CD14-positive monocyte (primary cell): ENCODE results near the gene RNF213. TPM values are rescaled to one million over a fixed set of nuclear protein-coding genes. Genes with fewer than 3 reads are reported as not detected.

Experiments
- DNase-seq, 3 donors: peaks; one replicate each; pipeline ENCODE4 v3.0.0-alpha.2; 2011 to 2022
- H2AFZ ChIP-seq: 2 replicates; pipeline ENCODE4 v1.6.0; 2012; ENCODE audit warnings: mild to moderate bottlenecking, low read depth, low read length, inconsistent platforms; ENCODE audit not compliant: insufficient read depth, poor library complexity, severe bottlenecking
- H3K27ac ChIP-seq, 2 donors: 1 replicate in 1 of 2; 2 replicates in 1 of 2; pipeline ENCODE4 v1.5.1; 2012 to 2013; ENCODE audit warnings: low read length in 2 of 2, control low read depth in 1 of 2, inconsistent platforms in 1 of 2, low read depth in 1 of 2, mild to moderate bottlenecking in 1 of 2
- H3K27me3 ChIP-seq, 2 donors: one replicate each; pipeline versions ENCODE4 v1.6.0 to v1.6.1; 2011 to 2013; ENCODE audit warnings: low read length in 2 of 2; ENCODE audit not compliant: control insufficient read depth in 2 of 2, insufficient read depth in 2 of 2
- H3K36me3 ChIP-seq, 2 donors: replicated peaks in 1 of 2; 1 replicate in 1 of 2; 2 replicates in 1 of 2; pipeline versions ENCODE4 v1.5.1 to v1.6.1; 2012 to 2013; ENCODE audit warnings: low read length in 2 of 2, control low read depth in 1 of 2, inconsistent platforms in 1 of 2, mild to moderate bottlenecking in 1 of 2; ENCODE audit not compliant: insufficient read depth in 2 of 2, control insufficient read depth in 1 of 2
- H3K4me1 ChIP-seq, 2 donors: 1 replicate in 1 of 2; 2 replicates in 1 of 2; pipeline versions ENCODE4 v1.5.1 to v1.6.1; 2012 to 2013; ENCODE audit warnings: low read length in 2 of 2, control low read depth in 1 of 2, inconsistent platforms in 1 of 2, mild to moderate bottlenecking in 1 of 2, moderate library complexity in 1 of 2; ENCODE audit not compliant: insufficient read depth in 2 of 2, control insufficient read depth in 1 of 2
- H3K4me2 ChIP-seq: replicated peaks from 2 replicates; pipeline ENCODE3; 2012; ENCODE audit warnings: low read length, moderate library complexity, mild to moderate bottlenecking; ENCODE audit not compliant: poor library complexity, severe bottlenecking; ENCODE audit errors: extremely low read depth
- H3K4me3 ChIP-seq, 3 experiments: fragments of 200-600 bp in 1 of 3; sonication (generic) in 1 of 3; replicated peaks in 1 of 3; 1 replicate in 2 of 3; 2 replicates in 1 of 3; pipeline ENCODE4 v1.5.1; 2011 to 2013; ENCODE audit warnings: low read length in 3 of 3, mild to moderate bottlenecking in 3 of 3, control low read depth in 2 of 3, low read depth in 2 of 3, inconsistent platforms in 1 of 3, moderate library complexity in 1 of 3
- H3K79me2 ChIP-seq: 2 replicates; pipeline ENCODE4 v1.6.0; 2012; ENCODE audit warnings: mild to moderate bottlenecking, control low read depth, inconsistent platforms, low read length, moderate library complexity; ENCODE audit not compliant: insufficient read depth
- H3K9ac ChIP-seq: 2 replicates; pipeline ENCODE4 v1.6.0; 2017; ENCODE audit warnings: low read length, mild to moderate bottlenecking; ENCODE audit not compliant: insufficient read depth, poor library complexity, severe bottlenecking
- H3K9me3 ChIP-seq, 2 donors: replicated peaks in 1 of 2; 1 replicate in 1 of 2; 2 replicates in 1 of 2; pipeline versions ENCODE4 v1.5.1 to v1.6.1; 2012 to 2013; ENCODE audit warnings: low read length in 2 of 2, control low read depth in 1 of 2; ENCODE audit not compliant: control insufficient read depth in 1 of 2, insufficient read depth in 1 of 2
- H4K20me1 ChIP-seq: 2 replicates; pipeline ENCODE4 v1.6.0; 2012; ENCODE audit warnings: mild to moderate bottlenecking, low read length, control low read depth, moderate library complexity; ENCODE audit not compliant: insufficient read depth
- H3K27ac Mint-ChIP-seq, 7 donors: one replicate each; pipeline ENCODE4 v1.8.0; 2020; ENCODE audit warnings: mild to moderate bottlenecking in 7 of 7, mixed read lengths in 7 of 7, moderate library complexity in 6 of 7, inconsistent platforms in 2 of 7
- H3K27me3 Mint-ChIP-seq, 3 donors: one replicate each; pipeline ENCODE4 v1.8.0; 2021 to 2022; ENCODE audit warnings: low read depth in 3 of 3, mild to moderate bottlenecking in 3 of 3, mixed read lengths in 3 of 3, moderate library complexity in 3 of 3, inconsistent platforms in 1 of 3
- H3K36me3 Mint-ChIP-seq, 2 donors: one replicate each; pipeline ENCODE4 v1.8.0; 2020; ENCODE audit warnings: mixed read lengths in 2 of 2, inconsistent platforms in 1 of 2, mild to moderate bottlenecking in 1 of 2
- H3K4me1 Mint-ChIP-seq: one replicate; pipeline ENCODE4 v1.8.0; 2020; ENCODE audit warnings: mild to moderate bottlenecking, mixed read lengths
- H3K4me3 Mint-ChIP-seq, 2 donors: one replicate each; pipeline ENCODE4 v1.8.0; 2020; ENCODE audit warnings: mild to moderate bottlenecking in 2 of 2, mixed read lengths in 2 of 2, moderate library complexity in 1 of 2
- H3K9me3 Mint-ChIP-seq, 7 donors: one replicate each; pipeline ENCODE4 v1.8.0; 2020 to 2022; ENCODE audit warnings: mixed read lengths in 7 of 7, mild to moderate bottlenecking in 6 of 7, moderate library complexity in 6 of 7, inconsistent platforms in 2 of 7
- WGBS: methylation state at CpG from one replicate; pipeline ENCODE4 v1.1.5; 2013; ENCODE audit warnings: missing lambda C conversion rate; ENCODE audit not compliant: insufficient coverage; 5-methylcytosine and 5-hydroxymethylcytosine counted together
- intact Hi-C, 2 donors: fragments of 100-400 bp; cut with micrococcal nuclease; formaldehyde crosslinking; loops; one replicate each; pipeline versions ENCODE4 v1.15.0 to v1.15.1; 2023
- polyA plus RNA-seq, 3 donors: library from polyadenylated mRNA; depleted of rRNA in 1 of 3; unstranded in 2 of 3; stranded (reverse) in 1 of 3; fragments of 300-500 nt in 2 of 3; fragments of >200 nt in 1 of 3; fragmentation: Illumina TruSeq in 2 of 3; gene quantifications; 1 replicate in 2 of 3; 2 replicates in 1 of 3; pipeline ENCODE4 v1.2.3, GENCODE V29; 2012 to 2021
- TF ChIP-seq, protein P1 (sequence below): fragments of 200-600 bp; IDR thresholded peaks from one replicate; pipeline ENCODE4 v1.8.0; 2022; ENCODE audit warnings: antibody characterized with exemption, mild to moderate bottlenecking

RNF213 gene
- polyA plus RNA-seq, 3 donors: 10.3 to 196 (median 18.1) TPM

DNA sequence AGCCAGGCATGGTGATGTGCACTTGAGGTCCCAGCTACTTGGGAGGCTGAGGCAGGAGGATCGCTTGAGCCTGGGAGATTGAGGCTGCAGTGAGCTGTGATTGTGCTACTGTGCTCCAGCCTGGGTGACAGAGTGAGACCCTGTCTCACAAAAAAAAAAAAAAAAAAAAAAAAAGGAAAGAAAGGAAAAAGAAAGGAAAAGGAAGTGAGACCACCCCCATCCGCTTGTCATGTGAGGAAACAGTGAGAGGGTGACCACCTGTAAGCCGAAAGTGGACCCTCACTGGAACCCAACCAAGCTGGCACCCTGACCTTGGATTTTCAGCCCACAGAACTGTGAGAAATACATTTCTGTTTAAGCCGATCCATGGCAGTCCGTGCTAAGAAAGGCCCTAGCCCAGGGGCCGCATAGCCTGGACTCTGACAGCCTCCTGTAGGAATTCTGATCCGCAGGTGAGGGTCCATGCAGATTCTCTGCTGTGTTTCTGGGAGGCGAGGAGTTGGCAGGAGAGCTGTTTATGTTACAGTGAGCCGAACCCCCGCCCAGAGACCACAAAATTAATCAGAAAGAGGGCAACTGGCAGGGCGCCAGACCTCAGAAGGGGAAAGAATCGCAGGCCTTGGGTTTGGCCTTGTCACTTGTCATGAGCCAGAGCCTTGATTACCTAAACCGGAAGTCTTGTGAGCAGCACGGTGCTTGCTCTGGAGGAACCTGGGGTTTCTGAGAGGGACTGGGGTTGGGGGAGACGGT is 41.5 kb upstream of the RNF213 start:
- peak overlapping the region; percentile 93 to 99 (median 97) for H3K27ac Mint-ChIP-seq
- H4K20me1 ChIP-seq: peaks cover 47% of the 10 kb centered on the region
- peak overlapping the region; percentile 100 for H3K9ac ChIP-seq
- H2AFZ ChIP-seq: peak overlapping the region; percentile 70
- peaks cover 29 to 44% of the 10 kb centered on the region in 2 donors for H3K4me1 ChIP-seq
- peak overlapping the region; percentile 92 for H3K4me2 ChIP-seq
- peak overlapping the region; percentile 99 for H3K27ac ChIP-seq
- peak overlapping the region; percentile 91 to 93 for H3K4me3 Mint-ChIP-seq
- H3K9me3 Mint-ChIP-seq: peaks cover 0 to 11% (median 2%) of the 10 kb centered on the region in 7 donors
- H3K4me1 Mint-ChIP-seq: peaks cover 35% of the 10 kb centered on the region
- H3K27me3 ChIP-seq: peaks cover 3 to 25% of the 10 kb centered on the region in 2 donors
- H3K27me3 Mint-ChIP-seq: peaks cover 34 to 63% (median 44%) of the 10 kb centered on the region in 3 donors
- TF ChIP-seq, protein P1, sequence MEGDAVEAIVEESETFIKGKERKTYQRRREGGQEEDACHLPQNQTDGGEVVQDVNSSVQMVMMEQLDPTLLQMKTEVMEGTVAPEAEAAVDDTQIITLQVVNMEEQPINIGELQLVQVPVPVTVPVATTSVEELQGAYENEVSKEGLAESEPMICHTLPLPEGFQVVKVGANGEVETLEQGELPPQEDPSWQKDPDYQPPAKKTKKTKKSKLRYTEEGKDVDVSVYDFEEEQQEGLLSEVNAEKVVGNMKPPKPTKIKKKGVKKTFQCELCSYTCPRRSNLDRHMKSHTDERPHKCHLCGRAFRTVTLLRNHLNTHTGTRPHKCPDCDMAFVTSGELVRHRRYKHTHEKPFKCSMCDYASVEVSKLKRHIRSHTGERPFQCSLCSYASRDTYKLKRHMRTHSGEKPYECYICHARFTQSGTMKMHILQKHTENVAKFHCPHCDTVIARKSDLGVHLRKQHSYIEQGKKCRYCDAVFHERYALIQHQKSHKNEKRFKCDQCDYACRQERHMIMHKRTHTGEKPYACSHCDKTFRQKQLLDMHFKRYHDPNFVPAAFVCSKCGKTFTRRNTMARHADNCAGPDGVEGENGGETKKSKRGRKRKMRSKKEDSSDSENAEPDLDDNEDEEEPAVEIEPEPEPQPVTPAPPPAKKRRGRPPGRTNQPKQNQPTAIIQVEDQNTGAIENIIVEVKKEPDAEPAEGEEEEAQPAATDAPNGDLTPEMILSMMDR: no peak
- peaks cover 57 to 59% of the 10 kb centered on the region in 2 donors for H3K36me3 Mint-ChIP-seq
- 2% methylated on average over 9 of the region's 15 CpGs for WGBS
- intact Hi-C loops: loop anchor here in 1 of 2 donors (5.0 kb wide), 1 partner anchor 33 kb away; no protein-coding TSS in a partner anchor
- peak; percentile 96 to 98 (median 98) for DNase-seq
- no peaks in the 10 kb centered on the region for H3K9me3 ChIP-seq
- H3K4me3 ChIP-seq: peak overlapping the region; percentile 58 to 95 (median 86)
- peaks cover 32% of the 10 kb centered on the region for H3K79me2 ChIP-seq
- peaks cover 39 to 44% of the 10 kb centered on the region in 2 donors for H3K36me3 ChIP-seq

DNA sequence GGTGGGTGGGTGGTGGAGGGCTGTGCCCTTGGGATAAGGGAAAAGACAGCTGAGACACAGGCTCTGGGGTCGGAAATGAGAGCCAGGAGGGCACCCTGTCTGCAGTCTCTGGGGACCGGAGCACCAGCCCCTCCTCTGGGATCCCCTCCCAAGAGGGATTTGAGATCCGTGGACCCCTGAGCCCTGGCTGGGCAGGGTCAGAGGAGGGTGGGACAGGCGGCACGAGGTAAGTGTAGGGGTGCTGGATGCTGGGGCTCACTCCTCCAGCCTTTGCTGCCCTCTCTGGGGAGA is 40.9 kb upstream of the RNF213 start:
- TF ChIP-seq, protein P1: no peak
- Histone ChIP-seq H3K9ac (peak overlapping the region; percentile 100), H3K79me2 (peaks cover 32% of the 10 kb centered on the region), H4K20me1 (peaks cover 41% of the 10 kb centered on the region), H3K4me3 (peak overlapping the region; percentile 58 to 95 (median 86)), H3K27ac (peak overlapping the region; percentile 99), H2AFZ (peak overlapping the region; percentile 70), H3K4me1 (peaks cover 24 to 39% of the 10 kb centered on the region in 2 donors), H3K9me3 (no peaks in the 10 kb centered on the region), H3K4me2 (peak overlapping the region; percentile 92), H3K27me3 (peaks cover 3 to 25% of the 10 kb centered on the region in 2 donors), H3K36me3 (peaks cover 34 to 39% of the 10 kb centered on the region in 2 donors)
- Mint-ChIP-seq H3K36me3 (peaks cover 52 to 55% of the 10 kb centered on the region in 2 donors), H3K9me3 (peaks cover 0 to 11% (median 2%) of the 10 kb centered on the region in 7 donors), H3K4me1 (peaks cover 29% of the 10 kb centered on the region), H3K27me3 (peaks cover 34 to 64% (median 46%) of the 10 kb centered on the region in 3 donors), H3K4me3 (peak overlapping the region; percentile 91 to 93), H3K27ac (peak overlapping the region; percentile 93 to 99 (median 97))
- DNase-seq: no peak
- intact Hi-C loops: loop anchor here (2.0 to 5.0 kb wide), 3 partner anchors 13 to 43 kb away; partner anchors contain the start of gene RNF213 (in 2 of the 2)
- WGBS: 4% methylated on average over 4 of the region's 5 CpGs
